ENCODE measurements around the gene FAM124A. TPM values are rescaled to one million over a fixed set of nuclear protein-coding genes. Genes with fewer than 3 reads are reported as not detected.

Gene FAM124A
- total and polyA plus RNA-seq, 2 experiments from 2014 or later = 37.7 to 109 TPM

DNA sequence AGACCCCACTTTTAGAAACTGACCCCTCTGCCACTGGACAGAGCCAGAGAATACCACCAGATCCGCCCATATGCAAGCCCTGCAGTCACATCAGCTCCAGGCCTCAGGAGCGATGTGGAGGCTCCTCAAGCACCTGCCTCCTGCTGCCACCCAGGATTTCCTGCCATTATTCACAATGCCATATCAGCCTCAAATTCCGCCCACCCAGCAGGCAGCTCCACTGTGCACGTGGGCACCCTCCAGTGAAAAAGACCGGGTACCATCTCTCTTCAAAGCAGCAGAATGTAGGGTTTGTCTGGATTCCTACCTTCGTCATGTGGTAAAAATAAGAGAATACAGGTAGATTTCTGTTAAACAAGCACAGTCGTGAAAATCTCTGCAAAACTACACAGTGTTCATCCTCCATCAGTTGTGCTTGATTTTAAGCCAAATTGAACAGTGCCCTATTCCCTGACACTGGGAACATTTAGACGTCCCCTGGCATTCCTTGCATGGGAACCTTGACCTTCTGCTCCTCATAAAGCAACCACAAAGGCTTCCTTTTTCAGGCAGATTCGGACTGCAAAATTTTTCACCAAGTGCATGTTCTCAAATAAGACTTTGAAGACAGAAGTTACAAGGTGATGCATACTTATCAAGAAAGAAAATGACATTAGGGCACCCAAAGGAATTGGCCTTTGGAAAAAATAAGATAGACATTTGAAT, 56.4 kb downstream of the FAM124A start:
- peaks cover 33% of the 10 kb centered on the region for H3K4me1 ChIP-seq (ENCODE audit: insufficient read depth)
- TF ChIP-seq, protein P1, sequence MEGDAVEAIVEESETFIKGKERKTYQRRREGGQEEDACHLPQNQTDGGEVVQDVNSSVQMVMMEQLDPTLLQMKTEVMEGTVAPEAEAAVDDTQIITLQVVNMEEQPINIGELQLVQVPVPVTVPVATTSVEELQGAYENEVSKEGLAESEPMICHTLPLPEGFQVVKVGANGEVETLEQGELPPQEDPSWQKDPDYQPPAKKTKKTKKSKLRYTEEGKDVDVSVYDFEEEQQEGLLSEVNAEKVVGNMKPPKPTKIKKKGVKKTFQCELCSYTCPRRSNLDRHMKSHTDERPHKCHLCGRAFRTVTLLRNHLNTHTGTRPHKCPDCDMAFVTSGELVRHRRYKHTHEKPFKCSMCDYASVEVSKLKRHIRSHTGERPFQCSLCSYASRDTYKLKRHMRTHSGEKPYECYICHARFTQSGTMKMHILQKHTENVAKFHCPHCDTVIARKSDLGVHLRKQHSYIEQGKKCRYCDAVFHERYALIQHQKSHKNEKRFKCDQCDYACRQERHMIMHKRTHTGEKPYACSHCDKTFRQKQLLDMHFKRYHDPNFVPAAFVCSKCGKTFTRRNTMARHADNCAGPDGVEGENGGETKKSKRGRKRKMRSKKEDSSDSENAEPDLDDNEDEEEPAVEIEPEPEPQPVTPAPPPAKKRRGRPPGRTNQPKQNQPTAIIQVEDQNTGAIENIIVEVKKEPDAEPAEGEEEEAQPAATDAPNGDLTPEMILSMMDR (conservative IDR thresholded peaks at IDR 0.05; ENCODE audit: low read depth in 2 of 2) = no peak
- TF ChIP-seq CREB1 (CRISPR knock-in tag; IDR thresholded peaks at IDR 0.05; ENCODE audit: low read depth) (no peak), EZH2phosphoT487 (IDR thresholded peaks at IDR 0.05; ENCODE audit: unreplicated experiment) (no peak), STAT1 (IDR thresholded peaks at IDR 0.05; ENCODE audit: unreplicated experiment) (no peak), POLR2AphosphoS5 (IDR thresholded peaks at IDR 0.05; ENCODE audit: low read depth) (no peak), JUNB (IDR thresholded peaks at IDR 0.05; ENCODE audit: unreplicated experiment) (no peak), ZNF331 (CRISPR knock-in tag; IDR thresholded peaks at IDR 0.05; ENCODE audit: low read depth) (no peak), EZH2 (IDR thresholded peaks at IDR 0.05; ENCODE audit: low read depth, unreplicated experiment) (no peak), NANOG (IDR thresholded peaks at IDR 0.05; ENCODE audit: borderline replicate concordance) (no peak), ZNF114 (CRISPR knock-in tag; IDR thresholded peaks at IDR 0.05) (no peak)
- TF ChIP-seq, protein P2, sequence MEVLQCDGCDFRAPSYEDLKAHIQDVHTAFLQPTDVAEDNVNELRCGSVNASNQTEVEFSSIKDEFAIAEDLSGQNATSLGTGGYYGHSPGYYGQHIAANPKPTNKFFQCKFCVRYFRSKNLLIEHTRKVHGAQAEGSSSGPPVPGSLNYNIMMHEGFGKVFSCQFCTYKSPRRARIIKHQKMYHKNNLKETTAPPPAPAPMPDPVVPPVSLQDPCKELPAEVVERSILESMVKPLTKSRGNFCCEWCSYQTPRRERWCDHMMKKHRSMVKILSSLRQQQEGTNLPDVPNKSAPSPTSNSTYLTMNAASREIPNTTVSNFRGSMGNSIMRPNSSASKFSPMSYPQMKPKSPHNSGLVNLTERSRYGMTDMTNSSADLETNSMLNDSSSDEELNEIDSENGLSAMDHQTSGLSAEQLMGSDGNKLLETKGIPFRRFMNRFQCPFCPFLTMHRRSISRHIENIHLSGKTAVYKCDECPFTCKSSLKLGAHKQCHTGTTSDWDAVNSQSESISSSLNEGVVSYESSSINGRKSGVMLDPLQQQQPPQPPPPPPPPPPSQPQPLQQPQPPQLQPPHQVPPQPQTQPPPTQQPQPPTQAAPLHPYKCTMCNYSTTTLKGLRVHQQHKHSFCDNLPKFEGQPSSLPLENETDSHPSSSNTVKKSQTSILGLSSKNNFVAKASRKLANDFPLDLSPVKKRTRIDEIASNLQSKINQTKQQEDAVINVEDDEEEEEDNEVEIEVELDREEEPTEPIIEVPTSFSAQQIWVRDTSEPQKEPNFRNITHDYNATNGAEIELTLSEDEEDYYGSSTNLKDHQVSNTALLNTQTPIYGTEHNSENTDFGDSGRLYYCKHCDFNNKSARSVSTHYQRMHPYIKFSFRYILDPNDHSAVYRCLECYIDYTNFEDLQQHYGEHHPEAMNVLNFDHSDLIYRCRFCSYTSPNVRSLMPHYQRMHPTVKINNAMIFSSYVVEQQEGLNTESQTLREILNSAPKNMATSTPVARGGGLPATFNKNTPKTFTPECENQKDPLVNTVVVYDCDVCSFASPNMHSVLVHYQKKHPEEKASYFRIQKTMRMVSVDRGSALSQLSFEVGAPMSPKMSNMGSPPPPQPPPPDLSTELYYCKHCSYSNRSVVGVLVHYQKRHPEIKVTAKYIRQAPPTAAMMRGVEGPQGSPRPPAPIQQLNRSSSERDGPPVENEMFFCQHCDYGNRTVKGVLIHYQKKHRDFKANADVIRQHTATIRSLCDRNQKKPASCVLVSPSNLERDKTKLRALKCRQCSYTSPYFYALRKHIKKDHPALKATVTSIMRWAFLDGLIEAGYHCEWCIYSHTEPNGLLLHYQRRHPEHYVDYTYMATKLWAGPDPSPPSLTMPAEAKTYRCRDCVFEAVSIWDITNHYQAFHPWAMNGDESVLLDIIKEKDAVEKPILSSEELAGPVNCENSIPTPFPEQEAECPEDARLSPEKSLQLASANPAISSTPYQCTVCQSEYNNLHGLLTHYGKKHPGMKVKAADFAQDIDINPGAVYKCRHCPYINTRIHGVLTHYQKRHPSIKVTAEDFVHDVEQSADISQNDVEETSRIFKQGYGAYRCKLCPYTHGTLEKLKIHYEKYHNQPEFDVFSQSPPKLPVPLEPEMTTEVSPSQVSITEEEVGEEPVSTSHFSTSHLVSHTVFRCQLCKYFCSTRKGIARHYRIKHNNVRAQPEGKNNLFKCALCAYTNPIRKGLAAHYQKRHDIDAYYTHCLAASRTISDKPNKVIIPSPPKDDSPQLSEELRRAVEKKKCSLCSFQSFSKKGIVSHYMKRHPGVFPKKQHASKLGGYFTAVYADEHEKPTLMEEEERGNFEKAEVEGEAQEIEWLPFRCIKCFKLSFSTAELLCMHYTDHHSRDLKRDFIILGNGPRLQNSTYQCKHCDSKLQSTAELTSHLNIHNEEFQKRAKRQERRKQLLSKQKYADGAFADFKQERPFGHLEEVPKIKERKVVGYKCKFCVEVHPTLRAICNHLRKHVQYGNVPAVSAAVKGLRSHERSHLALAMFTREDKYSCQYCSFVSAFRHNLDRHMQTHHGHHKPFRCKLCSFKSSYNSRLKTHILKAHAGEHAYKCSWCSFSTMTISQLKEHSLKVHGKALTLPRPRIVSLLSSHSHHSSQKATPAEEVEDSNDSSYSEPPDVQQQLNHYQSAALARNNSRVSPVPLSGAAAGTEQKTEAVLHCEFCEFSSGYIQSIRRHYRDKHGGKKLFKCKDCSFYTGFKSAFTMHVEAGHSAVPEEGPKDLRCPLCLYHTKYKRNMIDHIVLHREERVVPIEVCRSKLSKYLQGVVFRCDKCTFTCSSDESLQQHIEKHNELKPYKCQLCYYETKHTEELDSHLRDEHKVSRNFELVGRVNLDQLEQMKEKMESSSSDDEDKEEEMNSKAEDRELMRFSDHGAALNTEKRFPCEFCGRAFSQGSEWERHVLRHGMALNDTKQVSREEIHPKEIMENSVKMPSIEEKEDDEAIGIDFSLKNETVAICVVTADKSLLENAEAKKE (CRISPR knock-in tag; IDR thresholded peaks at IDR 0.05) = no peak
- TF ChIP-seq, protein P3, sequence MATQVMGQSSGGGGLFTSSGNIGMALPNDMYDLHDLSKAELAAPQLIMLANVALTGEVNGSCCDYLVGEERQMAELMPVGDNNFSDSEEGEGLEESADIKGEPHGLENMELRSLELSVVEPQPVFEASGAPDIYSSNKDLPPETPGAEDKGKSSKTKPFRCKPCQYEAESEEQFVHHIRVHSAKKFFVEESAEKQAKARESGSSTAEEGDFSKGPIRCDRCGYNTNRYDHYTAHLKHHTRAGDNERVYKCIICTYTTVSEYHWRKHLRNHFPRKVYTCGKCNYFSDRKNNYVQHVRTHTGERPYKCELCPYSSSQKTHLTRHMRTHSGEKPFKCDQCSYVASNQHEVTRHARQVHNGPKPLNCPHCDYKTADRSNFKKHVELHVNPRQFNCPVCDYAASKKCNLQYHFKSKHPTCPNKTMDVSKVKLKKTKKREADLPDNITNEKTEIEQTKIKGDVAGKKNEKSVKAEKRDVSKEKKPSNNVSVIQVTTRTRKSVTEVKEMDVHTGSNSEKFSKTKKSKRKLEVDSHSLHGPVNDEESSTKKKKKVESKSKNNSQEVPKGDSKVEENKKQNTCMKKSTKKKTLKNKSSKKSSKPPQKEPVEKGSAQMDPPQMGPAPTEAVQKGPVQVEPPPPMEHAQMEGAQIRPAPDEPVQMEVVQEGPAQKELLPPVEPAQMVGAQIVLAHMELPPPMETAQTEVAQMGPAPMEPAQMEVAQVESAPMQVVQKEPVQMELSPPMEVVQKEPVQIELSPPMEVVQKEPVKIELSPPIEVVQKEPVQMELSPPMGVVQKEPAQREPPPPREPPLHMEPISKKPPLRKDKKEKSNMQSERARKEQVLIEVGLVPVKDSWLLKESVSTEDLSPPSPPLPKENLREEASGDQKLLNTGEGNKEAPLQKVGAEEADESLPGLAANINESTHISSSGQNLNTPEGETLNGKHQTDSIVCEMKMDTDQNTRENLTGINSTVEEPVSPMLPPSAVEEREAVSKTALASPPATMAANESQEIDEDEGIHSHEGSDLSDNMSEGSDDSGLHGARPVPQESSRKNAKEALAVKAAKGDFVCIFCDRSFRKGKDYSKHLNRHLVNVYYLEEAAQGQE (IDR thresholded peaks at IDR 0.05; ENCODE audit: unreplicated experiment) = no peak
- TF ChIP-seq, protein P4, sequence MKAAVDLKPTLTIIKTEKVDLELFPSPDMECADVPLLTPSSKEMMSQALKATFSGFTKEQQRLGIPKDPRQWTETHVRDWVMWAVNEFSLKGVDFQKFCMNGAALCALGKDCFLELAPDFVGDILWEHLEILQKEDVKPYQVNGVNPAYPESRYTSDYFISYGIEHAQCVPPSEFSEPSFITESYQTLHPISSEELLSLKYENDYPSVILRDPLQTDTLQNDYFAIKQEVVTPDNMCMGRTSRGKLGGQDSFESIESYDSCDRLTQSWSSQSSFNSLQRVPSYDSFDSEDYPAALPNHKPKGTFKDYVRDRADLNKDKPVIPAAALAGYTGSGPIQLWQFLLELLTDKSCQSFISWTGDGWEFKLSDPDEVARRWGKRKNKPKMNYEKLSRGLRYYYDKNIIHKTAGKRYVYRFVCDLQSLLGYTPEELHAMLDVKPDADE (IDR thresholded peaks at IDR 0.05) = no peak
- no peaks in the 10 kb centered on the region for H3K9me2 ChIP-seq (ENCODE audit: insufficient read depth)
- H3K4me2 ChIP-seq = no peak overlapping the region
- H3K4me3 ChIP-seq = no peak overlapping the region
- H3K27ac ChIP-seq (ENCODE audit: low read depth) = peak overlapping the region; percentile 19; the same call in 1 of the 2 replicates
- no peaks in the 10 kb centered on the region for H3K27me3 ChIP-seq (ENCODE audit: insufficient read depth)
- H3F3A ChIP-seq (replicated peaks; ENCODE audit: low read depth) = 0 out of 2 replicates have a peak, but pooled peaks cover 15% of the 10 kb centered on the region
- H3K36me3 ChIP-seq (ENCODE audit: insufficient read depth) = peaks cover 36% of the 10 kb centered on the region
- ATAC-seq (no peak), DNase-seq (ENCODE audit: low spot score) (no peak)
- Mint-ChIP-seq H3K4me3 (no peak overlapping the region; the same call in 2 of the 3 replicates), H3K36me3 (ENCODE audit: low read depth) (peaks cover 50% of the 10 kb centered on the region), H3K4me1 (peaks cover 51% of the 10 kb centered on the region), H3K27ac (no peak overlapping the region; the same call in 1 of the 2 replicates), H3K27me3 (ENCODE audit: insufficient read depth, low read depth, poor library complexity) (peaks cover 9% of the 10 kb centered on the region), H3K9me3 (no peaks in the 10 kb centered on the region)
- H2AFZ ChIP-seq = no peak overlapping the region
- peaks cover 15% of the 10 kb centered on the region; the same call in 1 of the 2 replicates for H4K20me1 ChIP-seq (replicated peaks; ENCODE audit: insufficient read depth)
- peaks cover 4% of the 10 kb centered on the region for H3K79me2 ChIP-seq (replicated peaks; ENCODE audit: insufficient read depth)
